H1 (cell line): ENCODE results near the gene ZDHHC3. TPM values are rescaled to one million over a fixed set of nuclear protein-coding genes. Genes with fewer than 3 reads are reported as not detected.

Source experiments
- EP300 ChIP-seq, 2 experiments: IDR thresholded peaks; 1 replicate in 1 of 2; 2 replicates in 1 of 2; pipeline ENCODE4 v1.6.1; 2011 to 2012; ENCODE audit warnings: low read depth in 2 of 2, low read length in 2 of 2, mild to moderate bottlenecking in 2 of 2, borderline replicate concordance in 1 of 2, inconsistent platforms in 1 of 2, moderate library complexity in 1 of 2
- SAP30 ChIP-seq: fragments of 300-600 bp; sonication (generic); IDR thresholded peaks from 2 replicates; pipeline ENCODE4 v1.7.1; 2012; ENCODE audit warnings: low read length, moderate library complexity, mild to moderate bottlenecking, inconsistent platforms; ENCODE audit not compliant: insufficient read depth, insufficient replicate concordance
- SIX5 ChIP-seq: IDR thresholded peaks from 2 replicates; pipeline ENCODE4 v1.6.1; 2011; ENCODE audit warnings: mild to moderate bottlenecking, low read depth, low read length
- YY1 ChIP-seq: IDR thresholded peaks from 2 replicates; pipeline ENCODE4 v1.6.1; 2011; ENCODE audit warnings: low read depth, mild to moderate bottlenecking, low read length
- polyA plus RNA-seq, 7 experiments: library from polyadenylated mRNA; depleted of rRNA in 3 of 7; stranded (reverse) in 5 of 7; unstranded in 2 of 7; fragments of >200 nt in 5 of 7; fragments of 200-250 nt in 2 of 7; gene quantifications; 1 replicate in 5 of 7; 2 replicates in 1 of 7; 4 replicates in 1 of 7; pipeline versions ENCODE4 v1.2.1 to v1.2.3, GENCODE V29; 2011 to 2013; ENCODE audit warnings: missing spikeins in 2 of 7, mixed read lengths in 2 of 7
- total RNA-seq: library from RNA; stranded (reverse); fragmentation: NEBNext Ultra II Directional; extraction: Animal tissue kit (Norgen Biotek cat#: 25700); gene quantifications from 2 replicates; pipeline ENCODE4 v1.2.1, GENCODE V29; 2021

The ZDHHC3 gene
- total and polyA plus RNA-seq, 2 of the 8 experiments (the other 6 are each of a cell fraction or from before 2014, with no cell fraction given), result 77.4 to 88.7 TPM

DNA sequence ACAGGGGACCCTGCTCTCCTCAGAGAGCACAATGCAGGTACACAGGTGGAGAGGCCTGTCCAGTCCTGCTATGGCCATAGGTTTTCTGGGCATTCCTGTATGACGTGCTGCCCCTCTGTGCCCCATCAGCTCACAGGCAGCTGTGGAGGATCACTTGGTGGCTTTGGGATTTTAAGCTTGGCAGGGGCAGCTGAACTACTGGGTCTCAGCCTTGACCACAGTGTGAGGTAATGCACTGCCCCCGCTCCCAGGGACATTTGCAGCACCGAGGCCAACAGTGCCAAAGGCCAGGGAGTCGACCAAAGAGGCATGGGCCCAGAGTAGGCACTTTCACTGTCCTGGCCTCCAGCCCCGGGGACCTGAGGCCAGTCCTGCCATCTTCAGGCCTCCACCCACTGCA is 46.2 kb downstream of the ZDHHC3 start (continued):
- TF ChIP-seq YY1 (no peak), EP300 (IDR thresholded peaks at IDR 0.05; ENCODE audit: borderline replicate concordance in 1 of 2, low read depth in 2 of 2, low read length in 2 of 2) (no peak), SAP30 (no peak), SIX5 (no peak)
